Mesodermal cell (in vitro differentiated cells): ENCODE results near the gene UGT2B7.

Experiments
- H3K27ac ChIP-seq: 2 replicates; pipeline ENCODE4 v1.7.0; 2013; ENCODE audit warnings: mild to moderate bottlenecking, low read depth, low read length, moderate library complexity; ENCODE audit not compliant: severe bottlenecking
- H3K36me3 ChIP-seq: 2 replicates; pipeline ENCODE4 v1.7.1; 2013; ENCODE audit warnings: mild to moderate bottlenecking, low read length, moderate library complexity; ENCODE audit not compliant: control insufficient read depth, insufficient read depth
- H3K4me1 ChIP-seq: one replicate; pipeline ENCODE4 v1.7.1; 2013; ENCODE audit warnings: mild to moderate bottlenecking, low read length; ENCODE audit not compliant: insufficient read depth, control insufficient read depth, poor library complexity, severe bottlenecking
- H3K4me3 ChIP-seq: 2 replicates; pipeline ENCODE4 v1.7.0; 2013; ENCODE audit warnings: low read length, control low read depth, mild to moderate bottlenecking; ENCODE audit not compliant: insufficient read depth, poor library complexity, severe bottlenecking; ENCODE audit errors: extremely low read depth
- H3K9me3 ChIP-seq: 2 replicates; pipeline ENCODE4 v1.7.1; 2013; ENCODE audit warnings: mild to moderate bottlenecking, low read length, moderate library complexity; ENCODE audit not compliant: control insufficient read depth
- WGBS, 2 experiments: methylation state at CpG; one replicate each; pipeline ENCODE4 v1.1.5; 2013; ENCODE audit warnings: missing lambda C conversion rate in 2 of 2; ENCODE audit not compliant: insufficient coverage in 2 of 2; 5-methylcytosine and 5-hydroxymethylcytosine counted together

UGT2B7 gene

DNA sequence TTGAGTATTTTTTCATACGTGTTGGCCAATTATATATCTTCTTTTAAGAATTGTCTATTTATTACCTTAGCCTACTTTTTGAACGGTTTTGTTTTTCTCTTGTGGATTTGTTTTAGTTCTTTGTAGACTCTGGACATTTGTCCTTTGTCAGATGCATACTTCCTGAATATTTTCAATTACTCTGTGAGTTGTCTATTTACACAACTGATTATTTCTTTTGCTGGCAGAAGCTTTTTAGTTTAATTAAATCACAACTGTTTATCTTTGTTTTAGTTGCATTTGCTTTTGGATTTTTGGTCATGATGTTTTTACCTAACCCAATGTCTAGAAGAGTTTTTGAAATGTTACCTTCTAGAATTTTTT is 19.6 kb downstream of the UGT2B7 start:
- H3K27ac ChIP-seq: peak overlapping the region; percentile 83
- WGBS, 2 experiments: no CpG with 5 or more reads among the region's 2 CpGs
- H3K36me3 ChIP-seq: no peaks in the 10 kb centered on the region
- H3K9me3 ChIP-seq: no peaks in the 10 kb centered on the region
- peaks cover 11% of the 10 kb centered on the region for H3K4me1 ChIP-seq
- no peak overlapping the region for H3K4me3 ChIP-seq

DNA sequence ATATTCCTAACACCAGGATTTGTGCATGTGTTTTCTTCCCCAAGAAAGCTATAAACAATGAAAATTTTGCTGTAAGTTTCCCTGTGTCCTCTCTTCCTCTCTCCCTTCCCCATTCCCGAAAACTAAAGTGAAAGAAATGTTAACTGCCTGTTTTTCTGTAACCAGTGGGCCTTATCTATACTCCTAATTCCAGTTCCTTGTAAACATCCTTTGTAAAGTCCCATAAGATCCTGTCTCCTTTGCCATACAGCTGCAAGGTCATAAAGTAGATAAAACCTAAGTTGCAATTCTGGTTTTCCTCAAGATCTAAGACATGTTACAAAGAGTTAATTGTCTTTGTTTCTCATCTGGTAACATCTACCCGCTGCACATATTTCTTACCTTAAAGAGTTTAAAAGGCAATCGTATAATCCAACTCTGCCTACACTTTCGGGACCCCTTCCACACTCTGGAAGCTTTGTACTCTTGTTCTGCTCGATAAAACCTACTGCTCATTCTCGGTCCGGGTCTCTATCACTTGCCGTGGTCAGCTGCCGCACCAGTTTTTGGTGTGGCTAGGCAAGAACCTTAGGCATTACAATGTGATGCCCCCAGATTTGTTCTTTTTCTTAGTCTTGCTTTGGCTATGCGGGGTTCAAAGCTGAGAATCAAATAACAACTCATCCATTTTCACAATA is 20.5 kb downstream of the UGT2B7 start:
- WGBS, 2 experiments: 80 to 83% methylated on average over 7 to 10 of the region's 10 CpGs
- Histone ChIP-seq H3K4me1 (peaks cover 11% of the 10 kb centered on the region), H3K27ac (peak overlapping the region; percentile 83), H3K4me3 (no peak overlapping the region), H3K9me3 (no peaks in the 10 kb centered on the region), H3K36me3 (no peaks in the 10 kb centered on the region)

DNA sequence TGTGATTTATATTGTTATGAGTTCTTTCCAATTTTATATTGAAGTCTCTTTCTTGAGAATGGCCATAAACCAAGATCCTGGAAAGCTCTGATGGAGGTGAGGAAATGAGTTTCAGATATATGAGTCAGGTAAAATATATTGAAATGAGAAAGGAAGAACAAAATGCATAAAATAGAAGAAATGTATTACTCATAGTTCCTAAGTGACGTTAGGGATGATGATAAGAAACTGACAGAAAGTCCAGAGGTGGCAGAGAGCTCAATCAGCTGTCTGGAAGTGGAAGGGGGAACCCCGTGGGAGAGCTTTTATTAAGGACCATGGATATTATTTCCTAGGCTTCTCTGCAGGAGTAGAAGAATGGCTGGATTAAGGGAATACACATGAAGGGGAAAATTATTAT is 24.6 kb downstream of the UGT2B7 start:
- 75 to 83% methylated on average over 2 of the region's 2 CpGs for WGBS, 2 experiments
- H3K9me3 ChIP-seq: no peaks in the 10 kb centered on the region
- H3K36me3 ChIP-seq: no peaks in the 10 kb centered on the region
- peaks cover 9% of the 10 kb centered on the region for H3K4me1 ChIP-seq
- H3K4me3 ChIP-seq: no peak overlapping the region
- no peak overlapping the region for H3K27ac ChIP-seq

DNA sequence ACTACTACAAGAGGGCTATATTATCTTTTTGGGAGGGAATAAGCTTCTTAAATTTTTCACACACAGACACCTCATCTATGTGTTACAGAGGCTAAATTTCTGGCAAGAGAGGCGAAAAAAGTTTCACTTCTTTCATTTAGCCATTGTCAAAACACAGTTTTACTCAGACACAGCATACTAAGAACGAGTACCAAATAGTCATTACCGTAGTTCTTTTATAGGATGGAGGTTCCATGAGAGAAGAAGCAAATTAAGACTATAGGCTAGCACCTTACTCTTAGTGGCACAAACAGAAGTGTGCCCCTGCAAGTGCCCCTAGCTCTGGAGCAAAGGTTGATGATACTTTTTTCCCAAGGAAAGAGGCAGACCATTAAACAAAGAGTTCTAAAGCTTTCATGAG is 26.2 kb downstream of the UGT2B7 start:
- WGBS, 2 experiments: 90% methylated on average over 2 of the region's 3 CpGs; no CpG with 5 or more reads in 1 of the 2 experiments
- Histone ChIP-seq H3K27ac (no peak overlapping the region), H3K36me3 (no peaks in the 10 kb centered on the region), H3K4me3 (no peak overlapping the region), H3K9me3 (no peaks in the 10 kb centered on the region), H3K4me1 (no peaks in the 10 kb centered on the region)

DNA sequence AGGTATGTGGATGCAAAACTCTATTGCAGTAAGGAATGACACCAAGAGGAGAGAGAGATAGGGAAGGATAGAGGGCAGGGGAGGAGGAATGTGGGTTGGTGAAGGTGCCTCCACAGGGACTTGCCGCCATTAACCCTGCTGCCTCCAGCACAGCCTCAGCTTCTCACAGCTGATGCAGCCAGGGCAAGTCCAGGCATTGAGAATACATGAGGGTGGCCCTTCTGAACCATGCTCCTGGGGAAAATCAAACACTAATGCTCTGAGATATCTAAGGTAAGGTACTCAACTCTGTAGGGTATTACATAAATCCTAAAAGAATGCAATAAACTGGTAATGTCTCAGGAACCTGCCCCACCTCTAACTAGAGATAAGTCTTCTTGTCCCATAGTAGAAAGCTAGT is 28.7 kb downstream of the UGT2B7 start:
- Histone ChIP-seq H3K4me1 (no peaks in the 10 kb centered on the region), H3K36me3 (no peaks in the 10 kb centered on the region)
- 80% methylated on average over 1 of the region's 1 CpG; no CpG with 5 or more reads in 1 of the 2 experiments for WGBS, 2 experiments

DNA sequence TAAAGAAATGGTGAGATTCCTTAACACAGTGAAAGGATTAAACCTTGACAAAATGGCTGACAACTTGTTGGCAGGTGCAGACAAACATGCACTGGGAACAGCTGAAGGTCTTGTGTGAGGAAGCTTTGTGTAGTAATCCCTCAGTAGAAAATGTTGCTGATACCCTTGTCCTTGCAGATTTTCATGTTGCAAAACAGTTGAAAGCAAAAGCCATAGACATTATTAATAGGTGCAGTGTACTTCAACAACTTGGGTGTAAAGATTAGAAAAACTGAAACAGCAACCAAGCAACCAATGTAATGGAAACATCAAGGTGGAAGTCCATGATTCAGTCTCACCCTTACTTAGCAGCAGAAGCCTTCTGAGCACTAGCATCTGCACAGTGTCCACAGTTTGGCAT is 29.8 kb downstream of the UGT2B7 start:
- H3K4me3 ChIP-seq: no peak overlapping the region
- H3K27ac ChIP-seq: no peak overlapping the region
- no peaks in the 10 kb centered on the region for H3K9me3 ChIP-seq
- no peaks in the 10 kb centered on the region for H3K4me1 ChIP-seq
- no peaks in the 10 kb centered on the region for H3K36me3 ChIP-seq

More for the DNA sequence above, 28.7 kb downstream of the UGT2B7 start:
- Histone ChIP-seq H3K4me3 (no peak overlapping the region), H3K9me3 (no peaks in the 10 kb centered on the region), H3K27ac (no peak overlapping the region)

DNA sequence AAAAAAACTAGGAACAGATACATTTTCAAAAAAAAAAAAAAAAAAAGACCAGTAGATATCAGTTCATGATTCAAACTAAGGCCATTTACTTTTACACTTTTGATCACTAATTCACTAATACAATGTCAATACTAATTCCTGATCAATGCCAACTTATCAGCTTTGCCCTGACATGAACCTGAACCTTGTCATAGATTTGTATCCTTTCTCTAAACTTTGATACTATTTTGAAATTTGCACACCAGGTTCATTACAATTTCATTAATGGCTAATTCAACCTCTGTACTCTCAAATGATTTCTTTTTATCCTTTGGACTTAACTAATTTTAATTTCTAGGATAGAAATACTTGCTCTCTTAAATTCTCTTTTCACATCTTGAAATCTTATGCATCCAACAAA is 37.7 kb downstream of the UGT2B7 start:
- H3K4me3 ChIP-seq: no peak overlapping the region
- no peak overlapping the region for H3K27ac ChIP-seq
- no peaks in the 10 kb centered on the region for H3K36me3 ChIP-seq
- no peaks in the 10 kb centered on the region for H3K4me1 ChIP-seq
- H3K9me3 ChIP-seq: no peaks in the 10 kb centered on the region

DNA sequence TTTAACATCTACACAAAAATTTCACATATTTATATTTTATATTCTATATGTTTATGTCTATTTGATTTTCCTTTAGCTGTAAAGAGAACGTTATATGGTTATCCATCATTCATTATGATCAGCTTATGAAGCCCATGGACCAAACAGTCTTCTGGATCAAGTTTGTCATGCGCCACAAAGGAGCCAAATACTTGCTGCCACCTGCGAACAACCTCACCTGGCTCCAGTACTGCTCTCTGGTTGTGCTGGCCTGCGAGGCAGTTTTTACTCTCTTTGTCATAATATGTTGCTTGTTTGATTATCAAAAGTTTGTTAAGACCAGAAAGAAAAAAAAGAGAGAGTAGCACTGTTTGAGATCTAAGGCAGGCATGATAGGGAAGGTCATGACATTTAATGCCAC is 38.2 kb downstream of the UGT2B7 start:
- no peaks in the 10 kb centered on the region for H3K4me1 ChIP-seq
- no peak overlapping the region for H3K4me3 ChIP-seq
- 60% methylated on average over 1 of the region's 4 CpGs; no CpG with 5 or more reads in 1 of the 2 experiments for WGBS, 2 experiments
- H3K27ac ChIP-seq: no peak overlapping the region
- no peaks in the 10 kb centered on the region for H3K9me3 ChIP-seq
- no peaks in the 10 kb centered on the region for H3K36me3 ChIP-seq

DNA sequence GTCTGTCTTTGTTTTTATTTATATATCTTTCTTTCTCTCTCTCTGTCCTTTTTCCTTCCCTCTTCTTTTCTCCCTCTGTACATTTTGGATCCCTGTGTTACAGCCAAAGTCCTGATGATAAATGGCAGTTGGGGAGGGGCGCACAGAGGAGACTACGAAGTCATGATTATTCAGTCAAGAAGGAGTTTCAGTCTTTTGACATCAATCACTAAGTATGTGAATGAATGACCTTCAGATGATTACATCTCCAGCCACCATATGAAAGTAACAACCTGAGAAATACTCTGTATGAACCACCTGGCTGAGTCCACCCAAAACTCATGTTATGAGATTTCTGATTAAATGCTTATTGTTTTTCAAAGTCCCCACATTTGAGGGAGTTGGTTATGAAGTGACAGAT is 45.0 kb downstream of the UGT2B7 start:
- Histone ChIP-seq H3K4me3 (no peak overlapping the region), H3K36me3 (no peaks in the 10 kb centered on the region), H3K27ac (no peak overlapping the region), H3K4me1 (no peaks in the 10 kb centered on the region), H3K9me3 (no peaks in the 10 kb centered on the region)
- WGBS, 2 experiments: no CpG with 5 or more reads among the region's 2 CpGs

DNA sequence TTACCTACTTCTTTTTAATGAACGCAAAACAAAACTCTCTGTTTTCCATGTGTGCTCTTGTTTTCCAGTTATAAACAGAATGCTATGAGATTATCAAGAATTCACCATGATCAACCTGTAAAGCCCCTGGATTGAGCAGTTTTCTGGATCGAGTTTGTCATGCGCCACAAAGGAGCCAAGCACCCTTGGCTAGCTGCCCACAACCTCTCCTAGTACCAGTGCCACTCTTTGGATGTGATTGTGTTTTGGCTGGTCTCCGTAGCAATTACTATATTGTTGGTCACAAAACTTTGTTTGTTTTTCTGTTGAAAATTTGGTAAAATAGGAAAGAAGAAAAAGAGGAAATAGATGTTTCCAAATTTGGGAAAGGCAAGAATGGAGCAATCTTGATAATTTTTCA is 51.1 kb downstream of the UGT2B7 start:
- WGBS, 2 experiments: 87 to 100% methylated on average over 2 to 3 of the region's 4 CpGs
- no peak overlapping the region for H3K27ac ChIP-seq
- H3K4me1 ChIP-seq: no peaks in the 10 kb centered on the region
- no peak overlapping the region for H3K4me3 ChIP-seq
- no peaks in the 10 kb centered on the region for H3K36me3 ChIP-seq
- no peaks in the 10 kb centered on the region for H3K9me3 ChIP-seq

DNA sequence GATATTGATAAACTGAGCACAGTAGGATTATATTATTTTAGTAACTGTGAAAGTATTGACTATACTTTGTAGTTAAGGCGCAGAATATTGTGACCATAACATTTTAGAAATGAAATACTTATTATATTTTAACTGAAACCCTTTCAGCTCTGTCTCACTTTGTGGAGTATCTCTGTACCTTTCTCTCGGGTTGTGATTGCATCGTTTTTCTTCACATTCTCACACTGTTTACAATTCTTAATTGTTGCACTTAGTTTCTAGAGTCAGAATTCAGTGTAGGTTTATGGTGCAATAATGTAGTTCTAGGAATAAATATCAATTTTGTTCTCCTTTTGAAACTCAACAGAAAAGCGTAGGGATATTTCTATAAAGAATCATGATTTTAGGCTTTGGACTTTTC is 57.7 kb downstream of the UGT2B7 start:
- 92% methylated on average over 2 of the region's 4 CpGs; no CpG with 5 or more reads in 1 of the 2 experiments for WGBS, 2 experiments
- Histone ChIP-seq H3K27ac (no peak overlapping the region), H3K4me1 (no peaks in the 10 kb centered on the region), H3K36me3 (no peaks in the 10 kb centered on the region), H3K4me3 (no peak overlapping the region), H3K9me3 (no peaks in the 10 kb centered on the region)
